ENCODE results near the gene SPECC1L. TPM values are rescaled to one million over a fixed set of nuclear protein-coding genes. Genes with fewer than 3 reads are reported as not detected.

The SPECC1L gene
- total RNA-seq, 2 donors from 2014 or later, result 39.6 to 63.2 TPM

GRCh38 chr22:24420977-24421343 is 150.3 kb downstream of the SPECC1L start:
- Histone ChIP-seq H3K4me3 (no peak overlapping the region), H3K36me3 (no peaks in the 10 kb centered on the region), H3K9me3 (no peaks in the 10 kb centered on the region), H3K27me3 (replicated peaks; ENCODE audit: insufficient read depth) (no peaks in the 10 kb centered on the region), H3K4me1 (replicated peaks) (no peaks in the 10 kb centered on the region), H3K27ac (no peak overlapping the region)
- WGBS, result 76% methylated on average over 11 of the region's 11 CpGs
- TF ChIP-seq CTCF (IDR thresholded peaks at IDR 0.05), result no peak
- TF ChIP-seq POLR2A (IDR thresholded peaks at IDR 0.05), result no peak
- no peak for TF ChIP-seq POLR2AphosphoS5 (IDR thresholded peaks at IDR 0.05)
- DNase-seq (ENCODE audit: low spot score), result no peak
- intact Hi-C loops (cut with DNase I), result loop anchor here (5.0 kb wide), 1 partner anchor 81 kb away; no protein-coding TSS in a partner anchor

- WGBS, result 52% methylated on average over 9 of the region's 9 CpGs
- no peak overlapping the region for H3K4me3 ChIP-seq
- no peak overlapping the region for H3K27ac ChIP-seq
- H3K9me3 ChIP-seq, result no peaks in the 10 kb centered on the region
- intact Hi-C loops (cut with DNase I), result loop anchor here (5.0 kb wide), 1 partner anchor 81 kb away; no protein-coding TSS in a partner anchor
- no peaks in the 10 kb centered on the region for H3K4me1 ChIP-seq (replicated peaks)
- no peaks in the 10 kb centered on the region for H3K27me3 ChIP-seq (replicated peaks; ENCODE audit: insufficient read depth)
- DNase-seq (ENCODE audit: low spot score), result no peak
- no peak for TF ChIP-seq POLR2AphosphoS5 (IDR thresholded peaks at IDR 0.05)
- H3K36me3 ChIP-seq, result no peaks in the 10 kb centered on the region
Measured at GRCh38 chr22:24421428-24421931, 150.8 kb downstream of the SPECC1L start.

- intact Hi-C loops (cut with DNase I), result loop anchor here (5.0 kb wide), 1 partner anchor 80 kb away; no protein-coding TSS in a partner anchor
- Histone ChIP-seq H3K4me3 (no peak overlapping the region), H3K9me3 (no peaks in the 10 kb centered on the region), H3K36me3 (no peaks in the 10 kb centered on the region), H3K27me3 (replicated peaks; ENCODE audit: insufficient read depth) (no peaks in the 10 kb centered on the region), H3K4me1 (replicated peaks) (no peaks in the 10 kb centered on the region), H3K27ac (no peak overlapping the region)
- DNase-seq (ENCODE audit: low spot score), result no peak
- TF ChIP-seq POLR2A (IDR thresholded peaks at IDR 0.05), result no peak
- TF ChIP-seq CTCF (IDR thresholded peaks at IDR 0.05), result no peak
- TF ChIP-seq POLR2AphosphoS5 (IDR thresholded peaks at IDR 0.05), result no peak
- WGBS, result 82% methylated on average over 5 of the region's 5 CpGs
Measured at GRCh38 chr22:24422102-24422665, 151.6 kb downstream of the SPECC1L start.

GRCh38 chr22:24423519-24424000 is 152.9 kb downstream of the SPECC1L start:
- H3K4me1 ChIP-seq (replicated peaks), result no peaks in the 10 kb centered on the region
- intact Hi-C loops (cut with DNase I), result loop anchor here (5.0 kb wide), 1 partner anchor 79 kb away; no protein-coding TSS in a partner anchor
- peak overlapping the region; percentile 39 to 49 for H3K4me3 ChIP-seq
- H3K36me3 ChIP-seq, result no peaks in the 10 kb centered on the region
- no peaks in the 10 kb centered on the region for H3K27me3 ChIP-seq (replicated peaks; ENCODE audit: insufficient read depth)
- WGBS, result 2% methylated on average over 27 of the region's 56 CpGs
- no peak for DNase-seq (ENCODE audit: low spot score)
- peak; percentile 81 to 89 (median 84) for TF ChIP-seq CTCF (IDR thresholded peaks at IDR 0.05)
- TF ChIP-seq POLR2A (IDR thresholded peaks at IDR 0.05), result no peak
- no peak for TF ChIP-seq POLR2AphosphoS5 (IDR thresholded peaks at IDR 0.05)
- peak overlapping the region in 1 of 2 donors; percentile 19 for H3K27ac ChIP-seq
- no peaks in the 10 kb centered on the region for H3K9me3 ChIP-seq

- Histone ChIP-seq H3K4me1 (replicated peaks) (no peaks in the 10 kb centered on the region), H3K36me3 (no peaks in the 10 kb centered on the region), H3K9me3 (no peaks in the 10 kb centered on the region), H3K4me3 (peak overlapping the region; percentile 39 to 49), H3K27ac (peak overlapping the region in 1 of 2 donors; percentile 19), H3K27me3 (replicated peaks; ENCODE audit: insufficient read depth) (no peaks in the 10 kb centered on the region)
- DNase-seq (ENCODE audit: low spot score), result no peak
- intact Hi-C loops (cut with DNase I), result loop anchor here (5.0 kb wide), 1 partner anchor 78 kb away; no protein-coding TSS in a partner anchor
- TF ChIP-seq POLR2A (IDR thresholded peaks at IDR 0.05) (no peak), CTCF (IDR thresholded peaks at IDR 0.05) (no peak), POLR2AphosphoS5 (IDR thresholded peaks at IDR 0.05) (no peak)
- WGBS, result 8% methylated on average over 91 of the region's 105 CpGs
Measured at GRCh38 chr22:24424001-24424900, 153.6 kb downstream of the SPECC1L start.

Data from prostate gland (tissue), 2 donors.